Measurements from ENCODE around the gene CHRNG.

Gene CHRNG

DNA sequence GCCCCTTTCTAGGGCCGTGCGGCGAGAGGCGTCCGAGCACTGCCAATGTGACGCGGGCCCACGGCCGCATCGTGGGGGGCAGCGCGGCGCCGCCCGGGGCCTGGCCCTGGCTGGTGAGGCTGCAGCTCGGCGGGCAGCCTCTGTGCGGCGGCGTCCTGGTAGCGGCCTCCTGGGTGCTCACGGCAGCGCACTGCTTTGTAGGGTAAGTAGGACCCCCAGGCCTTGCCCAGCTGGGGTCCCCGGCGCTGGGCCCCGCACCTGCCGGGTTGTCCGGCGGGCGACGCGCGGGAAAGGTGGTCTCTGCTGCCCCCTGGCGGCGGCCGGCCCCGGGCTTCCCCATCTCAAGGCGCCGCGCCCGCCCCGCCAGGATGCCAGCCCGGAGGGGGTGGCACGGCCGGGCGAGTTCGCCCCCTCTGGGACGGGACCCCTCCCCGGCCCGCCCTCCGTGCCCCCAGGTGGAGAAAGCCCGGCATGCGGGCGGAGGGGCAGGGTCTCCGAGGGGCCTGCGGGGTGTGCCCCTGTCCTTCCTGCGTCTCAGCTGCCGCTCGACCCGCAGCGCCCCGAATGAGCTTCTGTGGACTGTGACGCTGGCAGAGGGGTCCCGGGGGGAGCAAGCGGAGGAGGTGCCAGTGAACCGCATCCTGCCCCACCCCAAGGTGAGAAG lies 17.4 kb upstream of the CHRNG start:
- Histone ChIP-seq H3K4me3 (ENCODE audit: low read depth, low read length) (peak overlapping the region; percentile 40; the same call in 1 of the 2 replicates), H3K27ac (ENCODE audit: low read depth, low read length) (no peak overlapping the region), H3K27me3 (ENCODE audit: control insufficient read depth, insufficient read depth, low read length) (peaks cover 72% of the 10 kb centered on the region), H3K36me3 (ENCODE audit: control insufficient read depth, insufficient read depth, low read length) (no peaks in the 10 kb centered on the region), H3K9ac (ENCODE audit: low read length) (no peak overlapping the region), H3K9me3 (ENCODE audit: control insufficient read depth, insufficient read depth, low read depth, low read length) (no peaks in the 10 kb centered on the region), H3K4me1 (ENCODE audit: control insufficient read depth, insufficient read depth, low read length) (peaks cover 16% of the 10 kb centered on the region)

DNA sequence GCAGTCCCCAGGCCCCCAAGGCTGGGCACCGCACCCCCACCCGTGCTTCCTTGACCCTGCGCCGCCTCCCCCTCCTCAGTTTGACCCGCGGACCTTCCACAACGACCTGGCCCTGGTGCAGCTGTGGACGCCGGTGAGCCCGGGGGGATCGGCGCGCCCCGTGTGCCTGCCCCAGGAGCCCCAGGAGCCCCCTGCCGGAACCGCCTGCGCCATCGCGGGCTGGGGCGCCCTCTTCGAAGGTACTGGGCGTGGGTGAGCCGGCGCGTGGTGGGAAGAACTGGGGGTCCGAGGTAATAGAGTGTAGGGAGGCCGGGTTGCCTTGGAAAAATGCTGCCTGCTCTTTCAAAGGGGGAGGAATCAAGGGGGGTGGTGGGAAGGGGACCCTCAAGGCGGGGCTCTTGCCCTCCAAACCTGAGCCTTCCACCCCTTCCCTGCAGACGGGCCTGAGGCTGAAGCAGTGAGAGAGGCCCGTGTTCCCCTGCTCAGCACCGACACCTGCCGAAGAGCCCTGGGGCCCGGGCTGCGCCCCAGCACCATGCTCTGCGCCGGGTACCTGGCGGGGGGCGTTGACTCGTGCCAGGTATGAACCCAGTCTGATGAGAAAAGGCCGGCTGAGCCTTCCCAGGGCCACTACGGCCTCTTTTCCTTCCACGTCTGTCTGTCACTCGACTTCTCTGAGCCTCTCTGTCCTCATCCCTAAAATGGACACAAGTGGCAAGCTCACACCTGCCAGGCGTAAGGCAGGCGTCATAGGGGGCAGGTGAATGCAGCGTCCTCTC lies 16.7 kb upstream of the CHRNG start:
- peaks cover 16% of the 10 kb centered on the region for H3K4me1 ChIP-seq (ENCODE audit: control insufficient read depth, insufficient read depth, low read length)
- peaks cover 67% of the 10 kb centered on the region for H3K27me3 ChIP-seq (ENCODE audit: control insufficient read depth, insufficient read depth, low read length)
- H3K27ac ChIP-seq (ENCODE audit: low read depth, low read length): no peak overlapping the region
- no peaks in the 10 kb centered on the region for H3K36me3 ChIP-seq (ENCODE audit: control insufficient read depth, insufficient read depth, low read length)
- no peak overlapping the region for H3K9ac ChIP-seq (ENCODE audit: low read length)
- H3K4me3 ChIP-seq (ENCODE audit: low read depth, low read length): peak overlapping the region; percentile 57
- no peaks in the 10 kb centered on the region for H3K9me3 ChIP-seq (ENCODE audit: control insufficient read depth, insufficient read depth, low read depth, low read length)

DNA sequence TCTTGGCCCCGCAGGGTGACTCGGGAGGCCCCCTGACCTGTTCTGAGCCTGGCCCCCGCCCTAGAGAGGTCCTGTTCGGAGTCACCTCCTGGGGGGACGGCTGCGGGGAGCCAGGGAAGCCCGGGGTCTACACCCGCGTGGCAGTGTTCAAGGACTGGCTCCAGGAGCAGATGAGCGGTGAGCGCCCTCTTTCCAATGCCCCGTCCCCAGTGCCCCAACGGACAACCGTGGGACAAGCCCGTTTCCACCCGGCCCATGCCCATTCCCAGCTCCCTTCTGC lies 16.1 kb upstream of the CHRNG start:
- H3K27ac ChIP-seq (ENCODE audit: low read depth, low read length): no peak overlapping the region
- H3K36me3 ChIP-seq (ENCODE audit: control insufficient read depth, insufficient read depth, low read length): no peaks in the 10 kb centered on the region
- H3K4me3 ChIP-seq (ENCODE audit: low read depth, low read length): peak overlapping the region; percentile 57
- H3K27me3 ChIP-seq (ENCODE audit: control insufficient read depth, insufficient read depth, low read length): peaks cover 68% of the 10 kb centered on the region
- no peak overlapping the region for H3K9ac ChIP-seq (ENCODE audit: low read length)
- H3K4me1 ChIP-seq (ENCODE audit: control insufficient read depth, insufficient read depth, low read length): peaks cover 16% of the 10 kb centered on the region
- H3K9me3 ChIP-seq (ENCODE audit: control insufficient read depth, insufficient read depth, low read depth, low read length): no peaks in the 10 kb centered on the region

DNA sequence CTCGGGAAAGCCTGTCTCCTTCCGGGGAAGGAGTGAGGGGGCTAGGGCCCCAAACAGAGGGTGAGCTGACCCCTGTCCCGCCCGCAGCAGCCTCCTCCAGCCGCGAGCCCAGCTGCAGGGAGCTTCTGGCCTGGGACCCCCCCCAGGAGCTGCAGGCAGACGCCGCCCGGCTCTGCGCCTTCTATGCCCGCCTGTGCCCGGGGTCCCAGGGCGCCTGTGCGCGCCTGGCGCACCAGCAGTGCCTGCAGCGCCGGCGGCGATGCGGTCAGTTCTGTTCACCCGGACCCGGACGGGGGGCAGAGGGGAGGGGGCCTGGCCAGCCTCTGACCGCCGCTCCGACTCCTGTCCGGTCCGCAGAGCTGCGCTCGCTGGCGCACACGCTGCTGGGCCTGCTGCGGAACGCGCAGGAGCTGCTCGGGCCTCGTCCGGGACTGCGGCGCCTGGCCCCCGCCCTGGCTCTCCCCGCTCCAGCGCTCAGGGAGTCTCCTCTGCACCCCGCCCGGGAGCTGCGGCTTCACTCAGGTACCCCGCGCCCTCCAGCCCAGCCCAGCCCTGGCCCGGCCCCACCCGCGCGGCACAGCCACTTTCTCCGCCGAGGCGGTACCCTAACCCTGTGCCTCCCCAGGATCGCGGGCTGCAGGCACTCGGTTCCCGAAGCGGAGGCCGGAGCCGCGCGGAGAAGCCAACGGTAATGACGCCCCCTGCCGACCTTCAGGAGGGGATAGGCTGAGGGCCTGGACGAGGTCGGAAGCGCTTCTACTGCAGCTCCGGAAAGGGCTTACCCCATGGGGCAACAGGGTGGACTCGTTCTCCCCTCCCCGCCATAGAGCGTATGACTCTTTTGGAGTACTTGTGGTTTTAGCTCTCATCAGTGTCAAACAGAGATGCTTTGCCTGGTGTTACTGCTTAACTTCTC lies 15.6 kb upstream of the CHRNG start:
- peaks cover 68% of the 10 kb centered on the region for H3K27me3 ChIP-seq (ENCODE audit: control insufficient read depth, insufficient read depth, low read length)
- H3K27ac ChIP-seq (ENCODE audit: low read depth, low read length): no peak overlapping the region
- no peaks in the 10 kb centered on the region for H3K36me3 ChIP-seq (ENCODE audit: control insufficient read depth, insufficient read depth, low read length)
- peak overlapping the region; percentile 57 for H3K4me3 ChIP-seq (ENCODE audit: low read depth, low read length)
- H3K9ac ChIP-seq (ENCODE audit: low read length): no peak overlapping the region
- no peaks in the 10 kb centered on the region for H3K9me3 ChIP-seq (ENCODE audit: control insufficient read depth, insufficient read depth, low read depth, low read length)
- peaks cover 15% of the 10 kb centered on the region for H3K4me1 ChIP-seq (ENCODE audit: control insufficient read depth, insufficient read depth, low read length)

DNA sequence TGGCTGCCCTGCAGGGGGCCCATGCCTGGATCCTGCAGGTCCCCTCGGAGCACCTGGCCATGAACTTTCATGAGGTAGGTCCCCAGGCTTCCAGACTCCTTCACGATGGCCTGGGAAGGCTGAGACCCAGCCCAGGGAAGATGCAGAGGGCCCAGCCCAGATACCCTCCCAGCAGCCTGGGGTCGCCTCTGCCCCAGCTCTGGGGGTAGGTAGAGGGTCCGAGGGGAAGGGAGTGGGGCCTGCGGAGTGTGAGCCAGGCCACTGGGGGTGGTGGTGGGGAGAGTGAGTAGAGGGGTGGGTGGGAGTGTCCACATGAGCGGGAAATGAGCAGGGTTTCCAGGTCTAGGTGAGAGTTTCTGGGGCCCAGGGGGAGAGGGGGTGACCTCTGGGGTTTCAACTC lies 14.7 kb upstream of the CHRNG start:
- Histone ChIP-seq H3K4me1 (ENCODE audit: control insufficient read depth, insufficient read depth, low read length) (peaks cover 8% of the 10 kb centered on the region), H3K4me3 (ENCODE audit: low read depth, low read length) (no peak overlapping the region), H3K27ac (ENCODE audit: low read depth, low read length) (no peak overlapping the region), H3K27me3 (ENCODE audit: control insufficient read depth, insufficient read depth, low read length) (peaks cover 63% of the 10 kb centered on the region), H3K9me3 (ENCODE audit: control insufficient read depth, insufficient read depth, low read depth, low read length) (no peaks in the 10 kb centered on the region), H3K9ac (ENCODE audit: low read length) (no peak overlapping the region), H3K36me3 (ENCODE audit: control insufficient read depth, insufficient read depth, low read length) (no peaks in the 10 kb centered on the region)

DNA sequence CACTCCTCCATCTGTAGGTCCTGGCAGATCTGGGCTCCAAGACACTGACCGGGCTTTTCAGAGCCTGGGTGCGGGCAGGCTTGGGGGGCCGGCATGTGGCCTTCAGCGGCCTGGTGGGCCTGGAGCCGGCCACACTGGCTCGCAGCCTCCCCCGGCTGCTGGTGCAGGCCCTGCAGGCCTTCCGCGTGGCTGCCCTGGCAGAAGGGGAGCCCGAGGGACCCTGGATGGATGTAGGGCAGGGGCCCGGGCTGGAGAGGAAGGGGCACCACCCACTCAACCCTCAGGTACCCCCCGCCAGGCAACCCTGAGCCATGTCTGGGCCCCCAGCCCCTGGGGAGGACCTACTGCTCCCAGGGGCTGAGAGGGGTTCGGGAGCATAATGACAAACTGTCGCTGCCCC lies 14.3 kb upstream of the CHRNG start:
- H3K4me1 ChIP-seq (ENCODE audit: control insufficient read depth, insufficient read depth, low read length): peaks cover 8% of the 10 kb centered on the region
- no peak overlapping the region for H3K4me3 ChIP-seq (ENCODE audit: low read depth, low read length)
- H3K27ac ChIP-seq (ENCODE audit: low read depth, low read length): no peak overlapping the region
- H3K9me3 ChIP-seq (ENCODE audit: control insufficient read depth, insufficient read depth, low read depth, low read length): no peaks in the 10 kb centered on the region
- H3K36me3 ChIP-seq (ENCODE audit: control insufficient read depth, insufficient read depth, low read length): no peaks in the 10 kb centered on the region
- no peak overlapping the region for H3K9ac ChIP-seq (ENCODE audit: low read length)
- peaks cover 60% of the 10 kb centered on the region for H3K27me3 ChIP-seq (ENCODE audit: control insufficient read depth, insufficient read depth, low read length)

DNA sequence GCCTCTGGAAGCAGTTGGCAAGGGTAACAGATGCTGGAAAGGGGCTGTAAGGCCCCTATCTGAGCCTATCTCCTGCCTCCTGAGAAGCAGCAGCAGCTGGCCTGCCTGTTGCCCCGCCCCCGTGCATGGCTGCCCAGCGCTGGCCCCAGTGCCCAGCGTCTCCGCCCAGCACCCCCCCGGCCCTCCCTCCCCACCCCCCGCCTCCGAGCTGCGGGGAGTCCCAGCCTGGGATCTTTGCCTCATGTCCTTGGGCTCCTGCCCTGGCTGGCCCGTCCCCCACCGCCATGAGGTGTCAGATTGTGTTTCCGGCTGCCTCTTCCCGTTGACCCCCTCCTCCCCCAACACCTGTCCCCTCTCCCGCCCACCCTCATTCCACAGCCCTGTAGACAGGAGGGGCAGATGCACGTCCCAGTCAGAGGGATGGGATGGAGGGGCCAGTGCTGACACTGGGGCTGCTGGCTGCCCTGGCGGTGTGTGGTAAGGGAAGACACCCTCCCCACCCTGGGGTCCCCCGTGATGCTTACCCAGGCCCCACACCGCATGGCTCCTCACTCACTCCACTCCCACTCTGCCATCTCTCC lies 13.6 kb upstream of the CHRNG start, which contains the start of gene CHRND:
TSS of gene CHRND (plus strand) at position 370 of the 581 bp plus-strand sequence. CDS start at position 426, 56 bp downstream.
- Histone ChIP-seq H3K4me1 (ENCODE audit: control insufficient read depth, insufficient read depth, low read length) (peaks cover 8% of the 10 kb centered on the region), H3K9me3 (ENCODE audit: control insufficient read depth, insufficient read depth, low read depth, low read length) (no peaks in the 10 kb centered on the region), H3K27ac (ENCODE audit: low read depth, low read length) (no peak within 1 kb of the TSS)

DNA sequence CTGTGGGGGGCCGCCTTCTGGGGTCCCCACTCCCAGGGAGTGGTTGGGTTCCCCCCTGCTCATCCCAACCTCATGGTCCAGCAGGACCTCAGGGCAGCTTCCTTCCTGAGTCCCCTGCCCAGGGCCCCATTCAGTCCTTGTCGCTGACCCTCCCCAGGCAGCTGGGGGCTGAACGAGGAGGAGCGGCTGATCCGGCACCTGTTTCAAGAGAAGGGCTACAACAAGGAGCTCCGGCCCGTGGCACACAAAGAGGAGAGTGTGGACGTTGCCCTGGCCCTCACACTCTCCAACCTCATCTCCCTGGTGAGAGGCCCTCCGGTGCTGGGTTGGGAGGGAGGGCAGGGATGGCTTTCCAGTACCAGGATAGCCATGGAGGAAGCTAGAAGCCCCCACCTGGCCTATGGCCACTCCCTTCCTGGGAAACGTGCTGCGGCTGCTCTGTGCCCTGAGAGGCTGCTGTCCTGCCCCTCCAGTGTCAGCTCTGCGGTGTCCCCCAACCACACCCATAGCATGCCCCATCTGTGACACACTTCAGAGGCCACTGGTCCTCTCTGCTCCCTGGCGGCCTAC lies 13.0 kb upstream of the CHRNG start:
- Histone ChIP-seq H3K9ac (ENCODE audit: low read length) (no peak overlapping the region), H3K27me3 (ENCODE audit: control insufficient read depth, insufficient read depth, low read length) (peaks cover 48% of the 10 kb centered on the region), H3K4me3 (ENCODE audit: low read depth, low read length) (no peak overlapping the region), H3K9me3 (ENCODE audit: control insufficient read depth, insufficient read depth, low read depth, low read length) (no peaks in the 10 kb centered on the region), H3K36me3 (ENCODE audit: control insufficient read depth, insufficient read depth, low read length) (no peaks in the 10 kb centered on the region), H3K4me1 (ENCODE audit: control insufficient read depth, insufficient read depth, low read length) (peaks cover 8% of the 10 kb centered on the region), H3K27ac (ENCODE audit: low read depth, low read length) (no peak overlapping the region)

More for the DNA sequence above, 13.6 kb upstream of the CHRNG start, which contains the start of gene CHRND:
- Histone ChIP-seq H3K9ac (ENCODE audit: low read length) (no peak within 1 kb of the TSS), H3K27me3 (ENCODE audit: control insufficient read depth, insufficient read depth, low read length) (peaks cover 53% of the 10 kb centered on the region), H3K4me3 (ENCODE audit: low read depth, low read length) (no peak within 1 kb of the TSS), H3K36me3 (ENCODE audit: control insufficient read depth, insufficient read depth, low read length) (no peaks in the 10 kb centered on the region)

DNA sequence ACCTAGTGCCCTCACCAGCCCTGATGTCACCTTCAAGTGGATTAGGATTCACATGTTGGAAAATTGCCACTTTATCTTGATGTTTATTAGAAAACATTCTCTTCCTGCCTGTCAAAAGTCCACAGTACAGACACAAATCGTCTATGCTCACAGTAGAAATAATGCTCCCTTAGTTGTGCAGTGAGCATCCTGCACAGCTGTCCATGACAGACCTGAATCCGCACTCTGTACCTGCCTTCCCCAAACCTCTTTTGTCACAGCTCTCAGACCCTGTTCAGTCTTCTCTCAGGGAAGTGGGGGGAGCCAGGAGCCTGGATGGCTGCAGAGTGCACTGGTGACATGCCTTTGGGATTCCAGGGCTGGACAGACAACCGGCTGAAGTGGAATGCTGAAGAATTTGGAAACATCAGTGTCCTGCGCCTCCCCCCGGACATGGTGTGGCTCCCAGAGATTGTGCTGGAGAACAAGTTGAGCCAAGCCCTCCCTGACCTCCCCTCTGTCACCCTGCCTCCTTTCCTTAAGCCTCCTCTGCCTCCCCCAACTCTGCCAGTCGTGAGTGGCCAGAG lies 11.5 kb upstream of the CHRNG start:
- H3K27me3 ChIP-seq (ENCODE audit: control insufficient read depth, insufficient read depth, low read length): peaks cover 32% of the 10 kb centered on the region
- H3K4me1 ChIP-seq (ENCODE audit: control insufficient read depth, insufficient read depth, low read length): peaks cover 8% of the 10 kb centered on the region
- no peaks in the 10 kb centered on the region for H3K9me3 ChIP-seq (ENCODE audit: control insufficient read depth, insufficient read depth, low read depth, low read length)
- no peak overlapping the region for H3K27ac ChIP-seq (ENCODE audit: low read depth, low read length)
- no peak overlapping the region for H3K9ac ChIP-seq (ENCODE audit: low read length)
- no peaks in the 10 kb centered on the region for H3K36me3 ChIP-seq (ENCODE audit: control insufficient read depth, insufficient read depth, low read length)
- H3K4me3 ChIP-seq (ENCODE audit: low read depth, low read length): no peak overlapping the region

DNA sequence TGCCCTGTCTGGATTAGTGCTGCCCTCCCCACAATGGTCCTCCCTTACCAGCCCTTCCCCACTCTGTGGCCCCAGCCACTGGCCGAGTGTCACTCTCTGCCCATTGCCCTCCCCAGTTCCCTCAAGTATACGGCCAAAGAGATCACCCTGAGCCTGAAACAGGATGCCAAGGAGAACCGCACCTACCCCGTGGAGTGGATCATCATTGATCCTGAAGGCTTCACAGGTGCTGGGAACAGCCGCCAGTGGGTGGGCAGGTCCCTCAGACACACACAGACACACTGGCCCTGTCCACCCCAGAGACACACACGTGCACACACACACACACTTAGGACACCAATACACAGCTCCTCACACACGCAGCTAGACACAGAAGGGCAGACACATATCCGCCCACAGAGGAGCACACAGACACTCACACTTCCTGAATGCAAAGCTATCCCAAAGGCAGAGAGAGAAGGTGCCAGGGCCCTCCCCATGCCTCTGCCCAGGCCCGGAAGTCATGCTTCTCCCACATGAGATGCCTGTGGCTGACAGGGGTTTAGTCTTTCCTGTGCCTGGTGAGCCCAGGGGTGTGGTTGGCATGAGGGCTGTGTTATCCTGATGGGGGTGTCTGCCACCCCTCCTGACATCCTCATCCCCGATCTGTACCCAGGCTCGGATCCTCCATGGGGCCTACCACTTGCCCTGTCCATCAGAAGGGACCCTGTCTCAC lies 10.6 kb upstream of the CHRNG start:
- Histone ChIP-seq H3K4me3 (ENCODE audit: low read depth, low read length) (no peak overlapping the region), H3K4me1 (ENCODE audit: control insufficient read depth, insufficient read depth, low read length) (peaks cover 3% of the 10 kb centered on the region; the same call in 1 of the 2 replicates), H3K9ac (ENCODE audit: low read length) (no peak overlapping the region)

More for the DNA sequence above, 10.6 kb upstream of the CHRNG start:
- Histone ChIP-seq H3K27me3 (ENCODE audit: control insufficient read depth, insufficient read depth, low read length) (peaks cover 23% of the 10 kb centered on the region), H3K36me3 (ENCODE audit: control insufficient read depth, insufficient read depth, low read length) (no peaks in the 10 kb centered on the region), H3K27ac (ENCODE audit: low read depth, low read length) (no peak overlapping the region), H3K9me3 (ENCODE audit: control insufficient read depth, insufficient read depth, low read depth, low read length) (no peaks in the 10 kb centered on the region)
